GM21367 (cell line): ENCODE data around the gene CAMTA1.

Experiments
- ATAC-seq: cut with Tn5 transposase; IDR thresholded peaks from one replicate; pipeline ENCODE4 v1.9.1; 2021; ENCODE audit not compliant: unreplicated experiment

CAMTA1 gene

GRCh38 chr1:7219031-7219430 is 433.8 kb downstream of the CAMTA1 start:
- no peak for ATAC-seq

GRCh38 chr1:7220007-7220406 is 434.8 kb downstream of the CAMTA1 start:
- ATAC-seq: no peak

GRCh38 chr1:7220712-7221252 is 435.5 kb downstream of the CAMTA1 start:
- no peak for ATAC-seq

- ATAC-seq: no peak
These were observed 436.8 kb downstream of the CAMTA1 start for GRCh38 chr1:7221826-7222694.

- ATAC-seq: no peak
These were observed 437.4 kb downstream of the CAMTA1 start for GRCh38 chr1:7222695-7223015.

GRCh38 chr1:7223334-7224080 is 438.3 kb downstream of the CAMTA1 start:
- ATAC-seq: no peak

- no peak for ATAC-seq
These were observed 438.9 kb downstream of the CAMTA1 start for GRCh38 chr1:7224081-7224534.

- ATAC-seq: no peak
These were observed 439.4 kb downstream of the CAMTA1 start for GRCh38 chr1:7224644-7225043.

GRCh38 chr1:7225711-7226505 is 440.7 kb downstream of the CAMTA1 start:
- ATAC-seq: no peak

GRCh38 chr1:7227654-7228053 is 442.4 kb downstream of the CAMTA1 start:
- ATAC-seq: no peak

- ATAC-seq: no peak
These were observed 443.2 kb downstream of the CAMTA1 start for GRCh38 chr1:7228252-7228961.

- ATAC-seq: no peak
These were observed 443.9 kb downstream of the CAMTA1 start for GRCh38 chr1:7229186-7229585.

- no peak for ATAC-seq
These were observed 444.7 kb downstream of the CAMTA1 start for GRCh38 chr1:7229696-7230631.

- no peak for ATAC-seq
These were observed 447.4 kb downstream of the CAMTA1 start for GRCh38 chr1:7232441-7233236.

- ATAC-seq: no peak
These were observed 447.9 kb downstream of the CAMTA1 start for GRCh38 chr1:7233237-7233540.

- no peak for ATAC-seq
These were observed 448.6 kb downstream of the CAMTA1 start for GRCh38 chr1:7233646-7234470.

- no peak for ATAC-seq
These were observed 449.2 kb downstream of the CAMTA1 start for GRCh38 chr1:7234471-7234755.

- ATAC-seq: no peak
These were observed 450.7 kb downstream of the CAMTA1 start for GRCh38 chr1:7235871-7236517.
